H1 (cell line): ENCODE data around the gene PPIA.
"Not testable (repeated sequence)": the region's sequence is repeated elsewhere in the genome, so short reads cannot be mapped to it uniquely, and the experiment has no call there.

Source experiments
- CTCF ChIP-seq, 3 experiments: IDR thresholded peaks; 1 replicate in 2 of 3; 2 replicates in 1 of 3; pipeline versions ENCODE4 v1.5.1 to v1.6.1; 2011; ENCODE audit warnings: low read length in 3 of 3, mild to moderate bottlenecking in 3 of 3, inconsistent platforms in 2 of 3, low read depth in 1 of 3, moderate library complexity in 1 of 3; ENCODE audit not compliant: insufficient read depth in 1 of 3; ENCODE audit errors: control extremely low read depth in 1 of 3
- EZH2 ChIP-seq: fragments of 200-600 bp; sonication (generic); IDR thresholded peaks from 2 replicates; pipeline ENCODE4 v1.7.1; 2012; ENCODE audit warnings: low read depth, mild to moderate bottlenecking, moderate library complexity, low read length, inconsistent platforms; ENCODE audit not compliant: severe bottlenecking
- FOSL1 ChIP-seq: IDR thresholded peaks from 2 replicates; pipeline ENCODE4 v1.6.1; 2011; ENCODE audit warnings: mild to moderate bottlenecking, low read depth, low read length, moderate library complexity; ENCODE audit not compliant: insufficient read depth
- HDAC2 ChIP-seq, 2 experiments: fragments of 300-600 bp in 1 of 2; sonication (generic) in 1 of 2; IDR thresholded peaks; 2 replicates each; pipeline ENCODE4 v1.6.1; 2011 to 2012; ENCODE audit warnings: low read depth in 2 of 2, low read length in 2 of 2, mild to moderate bottlenecking in 2 of 2, moderate library complexity in 2 of 2, borderline replicate concordance in 1 of 2, inconsistent platforms in 1 of 2
- JUN ChIP-seq: IDR thresholded peaks from 2 replicates; pipeline ENCODE4 v1.6.1; 2011; ENCODE audit warnings: low read depth, mild to moderate bottlenecking, improper control_type of control experiment, low read length

- not testable (repeated sequence) for TF ChIP-seq JUN; CTCF (IDR thresholded peaks at IDR 0.05; ENCODE audit: control extremely low read depth in 1 of 3, insufficient read depth in 1 of 3, low read depth in 1 of 3, low read length in 3 of 3); FOSL1; EZH2; HDAC2 (IDR thresholded peaks at IDR 0.05; ENCODE audit: borderline replicate concordance in 1 of 2, low read depth in 2 of 2, low read length in 2 of 2)
These were observed 46.2 kb downstream of the PPIA start for GRCh38 chr7:44842675-44843074.
